T-helper 17 cell (primary cell): ENCODE measurements around the gene TMOD3. TPM values are rescaled to one million over a fixed set of nuclear protein-coding genes. Genes with fewer than 3 reads are reported as not detected.
A peak's percentile ranks its signal among the peaks of the same experiment; 100 is the strongest.
"Not testable (repeated sequence)": the region's sequence is repeated elsewhere in the genome, so short reads cannot be mapped to it uniquely, and the experiment has no call there.

Source experiments
- ATAC-seq: fragments of 150-1000 bp; cut with Tn5 transposase; 2 replicates; pipeline ENCODE4 v1.10.0; 2021; ENCODE audit warnings: mild to moderate bottlenecking, moderate library complexity
- DNase-seq, 3 donors: peaks; one replicate each; pipeline versions ENCODE4 v3.0.0 to v3.0.0-alpha.2; 2020 to 2021
- H3K9me3 ChIP-seq: one replicate; pipeline ENCODE4 v1.7.0; 2013; ENCODE audit warnings: low read length, mild to moderate bottlenecking; ENCODE audit not compliant: control insufficient read depth, poor library complexity, severe bottlenecking
- H3K27ac Mint-ChIP-seq: one replicate; pipeline ENCODE4 v1.8.0; 2022; ENCODE audit warnings: mild to moderate bottlenecking, moderate library complexity, mixed read lengths
- H3K27me3 Mint-ChIP-seq: one replicate; pipeline ENCODE4 v1.8.0; 2022; ENCODE audit warnings: mixed read lengths
- H3K36me3 Mint-ChIP-seq: one replicate; pipeline ENCODE4 v1.8.0; 2022; ENCODE audit warnings: low read depth, mixed read lengths
- H3K4me1 Mint-ChIP-seq: one replicate; pipeline ENCODE4 v1.8.0; 2022; ENCODE audit warnings: mild to moderate bottlenecking, mixed read lengths
- H3K4me3 Mint-ChIP-seq: one replicate; pipeline ENCODE4 v1.8.0; 2022; ENCODE audit warnings: mild to moderate bottlenecking, moderate library complexity, mixed read lengths
- total RNA-seq, 4 donors: library from RNA in 2 of 4; stranded (reverse) in 2 of 4; gene quantifications; one replicate each; pipeline ENCODE4 v1.2.3 and lab custom pipeline; 2022 to 2026

The TMOD3 gene
- total RNA-seq, 2 donors from 2014 or later, result 48.1 to 58.1 TPM

DNA sequence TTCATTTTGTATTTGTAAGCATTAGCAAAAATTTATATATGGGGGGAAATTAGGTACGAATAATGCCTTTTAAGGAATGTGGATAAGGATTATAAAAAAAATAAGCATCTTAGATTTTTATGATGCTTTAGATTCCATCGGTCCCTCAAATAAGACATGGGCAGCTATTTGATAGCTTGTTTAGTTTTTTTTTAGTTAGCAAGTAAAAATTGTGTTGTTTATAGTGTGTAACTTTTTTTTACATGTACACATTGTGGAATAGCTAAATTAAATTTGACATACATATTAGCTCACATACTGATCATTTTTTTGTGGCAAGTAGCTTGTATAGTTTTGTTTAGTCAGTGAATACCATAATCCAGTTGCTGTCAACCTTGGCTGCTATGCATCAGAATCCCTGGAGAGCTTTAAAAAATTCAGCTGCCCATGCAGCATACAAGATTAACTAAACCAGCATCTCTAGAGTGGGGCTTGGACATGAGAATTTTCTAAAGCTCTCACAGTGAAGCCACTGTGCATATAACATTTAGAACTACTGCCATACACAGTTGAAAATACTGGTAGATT lies 53.9 kb downstream of the TMOD3 start:
- peak overlapping the region; percentile 27 for H3K27ac Mint-ChIP-seq
- no peak for ATAC-seq
- no peaks in the 10 kb centered on the region for H3K36me3 Mint-ChIP-seq
- no peaks in the 10 kb centered on the region for H3K27me3 Mint-ChIP-seq
- no peaks in the 10 kb centered on the region for H3K9me3 ChIP-seq
- H3K4me1 Mint-ChIP-seq, result peaks cover 12% of the 10 kb centered on the region
- no peak for DNase-seq
- H3K4me3 Mint-ChIP-seq, result no peak overlapping the region

DNA sequence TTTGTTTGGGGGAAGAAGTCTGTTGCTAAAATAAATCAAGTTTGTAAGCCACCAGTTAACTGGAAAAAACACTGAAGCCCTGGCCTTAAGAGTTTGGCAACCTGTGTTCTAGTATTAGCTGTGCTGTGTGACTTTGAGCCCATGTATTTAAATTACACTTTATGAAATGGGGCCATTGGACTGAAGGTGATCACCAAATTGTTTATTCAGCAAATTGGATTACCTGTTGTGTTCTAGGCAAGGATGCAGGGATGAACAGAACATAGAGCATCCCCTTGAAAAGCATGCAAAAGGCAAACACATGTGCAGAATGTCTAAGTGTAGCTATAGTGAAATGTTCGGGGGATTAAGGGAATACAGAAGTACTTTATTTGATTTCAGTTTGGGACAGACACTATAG lies 54.6 kb downstream of the TMOD3 start:
- H3K4me1 Mint-ChIP-seq, result peaks cover 9% of the 10 kb centered on the region
- ATAC-seq, result no peak
- H3K4me3 Mint-ChIP-seq, result no peak overlapping the region
- peaks cover 3% of the 10 kb centered on the region for H3K36me3 Mint-ChIP-seq
- no peak for DNase-seq
- H3K9me3 ChIP-seq, result no peaks in the 10 kb centered on the region
- H3K27me3 Mint-ChIP-seq, result no peaks in the 10 kb centered on the region
- peak overlapping the region; percentile 27 for H3K27ac Mint-ChIP-seq

- no peaks in the 10 kb centered on the region for H3K9me3 ChIP-seq
- H3K27me3 Mint-ChIP-seq, result no peaks in the 10 kb centered on the region
- no peak for ATAC-seq
- H3K27ac Mint-ChIP-seq, result peak overlapping the region; percentile 21
- DNase-seq, result no peak
- no peak overlapping the region for H3K4me3 Mint-ChIP-seq
- H3K4me1 Mint-ChIP-seq, result peaks cover 7% of the 10 kb centered on the region
- H3K36me3 Mint-ChIP-seq, result peaks cover 3% of the 10 kb centered on the region
These were observed 55.2 kb downstream of the TMOD3 start for GRCh38 chr15:51884517-51885236.

DNA sequence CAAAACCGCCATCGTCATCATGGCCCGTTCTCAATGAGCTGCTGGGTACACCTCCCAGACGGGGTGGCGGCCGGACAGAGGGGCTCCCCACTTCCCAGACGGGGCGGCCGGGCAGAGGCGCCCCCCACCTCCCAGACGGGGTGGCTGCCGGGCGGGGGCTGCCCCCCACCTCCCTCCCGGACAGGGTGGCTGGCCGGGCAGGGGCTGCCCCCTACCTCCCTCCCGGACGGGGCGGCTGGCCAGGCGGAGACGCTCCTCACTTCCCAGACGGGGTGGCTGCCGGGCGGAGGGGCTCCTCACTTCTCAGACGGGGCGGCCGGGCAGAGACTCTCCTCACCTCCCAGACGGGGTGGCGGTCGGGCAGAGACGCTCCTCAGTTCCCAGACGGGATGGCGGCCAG lies 56.3 kb downstream of the TMOD3 start:
- not testable (repeated sequence) for H3K9me3 ChIP-seq, H3K27me3 Mint-ChIP-seq, H3K27ac Mint-ChIP-seq, DNase-seq, ATAC-seq, H3K4me1 Mint-ChIP-seq, H3K4me3 Mint-ChIP-seq, H3K36me3 Mint-ChIP-seq

DNA sequence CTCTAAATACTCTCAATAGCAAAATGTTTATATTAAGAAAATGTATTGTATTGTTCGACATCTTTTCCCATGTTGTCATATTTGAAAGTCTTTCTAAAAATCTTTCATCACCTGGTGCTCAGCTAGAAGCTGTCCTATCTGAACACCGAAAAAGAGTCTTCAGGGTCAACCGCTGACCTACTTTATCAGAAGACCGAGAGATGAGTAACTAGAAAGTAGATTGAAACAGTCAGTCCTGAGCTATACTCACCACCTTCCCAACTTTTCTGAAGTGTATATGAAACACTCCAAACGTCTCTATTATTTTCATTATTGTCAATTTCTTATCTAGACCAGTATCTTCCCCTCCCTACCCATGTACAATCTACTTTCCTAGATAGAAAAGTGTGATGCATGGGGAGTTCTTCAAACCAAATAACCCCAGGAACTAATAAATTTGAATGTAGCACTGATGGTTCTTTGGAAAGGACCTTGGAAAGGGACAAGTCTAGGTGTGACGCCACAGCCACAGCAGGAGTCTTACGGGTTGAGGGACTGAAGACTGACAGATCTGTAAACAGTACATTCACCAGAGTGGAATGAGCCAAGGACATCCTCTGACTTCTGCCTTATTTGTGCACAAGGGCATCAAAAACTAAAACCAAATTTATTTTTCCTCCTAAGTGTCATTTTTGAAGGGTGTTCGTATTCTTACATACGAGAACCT lies 58.6 kb downstream of the TMOD3 start:
- peak overlapping the region; percentile 73 for H3K27ac Mint-ChIP-seq
- no peaks in the 10 kb centered on the region for H3K27me3 Mint-ChIP-seq
- H3K4me1 Mint-ChIP-seq, result peaks cover 10% of the 10 kb centered on the region
- no peak overlapping the region for H3K4me3 Mint-ChIP-seq
- peaks cover 3% of the 10 kb centered on the region for H3K36me3 Mint-ChIP-seq
- ATAC-seq (no peak), DNase-seq (no peak)
- no peaks in the 10 kb centered on the region for H3K9me3 ChIP-seq

DNA sequence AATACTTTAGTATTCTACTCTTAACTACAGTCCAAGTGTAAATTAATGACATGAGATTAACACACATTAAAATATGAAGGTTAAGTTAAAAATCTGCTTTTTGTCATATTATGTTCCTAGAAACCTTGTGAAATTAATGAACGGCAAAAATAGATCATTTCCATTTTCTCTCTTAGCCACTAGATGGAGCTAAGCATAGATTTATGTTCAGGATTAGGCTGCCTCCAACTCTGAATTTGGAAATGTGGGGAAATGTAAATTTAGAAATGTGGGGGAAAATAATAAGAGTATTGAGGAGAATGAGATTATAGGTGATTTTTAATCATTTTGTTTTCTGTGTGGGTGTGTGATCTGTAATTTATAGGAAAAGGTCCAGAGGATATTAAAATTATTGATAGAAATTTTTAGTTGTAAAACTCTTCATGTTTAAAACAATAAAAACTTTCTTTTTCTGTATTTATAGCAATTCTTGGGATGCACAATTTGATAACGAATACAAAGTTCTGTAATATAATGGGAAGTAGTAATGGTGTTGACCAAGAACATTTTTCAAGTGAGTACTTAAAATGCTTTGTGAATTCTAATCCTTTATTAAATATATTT lies 59.2 kb downstream of the TMOD3 start:
- peaks cover 10% of the 10 kb centered on the region for H3K4me1 Mint-ChIP-seq
- no peaks in the 10 kb centered on the region for H3K9me3 ChIP-seq
- no peaks in the 10 kb centered on the region for H3K27me3 Mint-ChIP-seq
- H3K27ac Mint-ChIP-seq, result peak overlapping the region; percentile 73
- H3K36me3 Mint-ChIP-seq, result peaks cover 3% of the 10 kb centered on the region
- DNase-seq, result no peak
- no peak overlapping the region for H3K4me3 Mint-ChIP-seq
- ATAC-seq, result no peak

DNA sequence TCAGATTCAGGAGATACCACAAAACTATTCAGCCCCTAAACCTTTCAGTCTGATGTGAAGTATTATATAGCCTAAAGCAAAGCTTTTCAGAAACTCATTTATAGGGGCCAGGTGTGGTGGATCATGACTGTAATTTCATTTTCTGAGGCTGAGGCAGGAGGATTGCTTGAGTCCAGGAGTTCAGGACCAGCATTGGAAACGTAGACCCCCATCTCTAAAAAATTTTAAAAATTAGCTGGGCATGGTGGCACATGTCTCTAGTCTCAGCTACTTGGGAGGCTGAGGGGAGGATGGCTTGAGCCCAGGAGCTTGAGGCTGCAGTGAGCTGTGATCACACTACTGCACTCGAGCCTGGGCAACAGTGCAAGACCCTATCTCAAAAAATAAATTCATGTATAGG lies 60.0 kb downstream of the TMOD3 start:
- no peaks in the 10 kb centered on the region for H3K27me3 Mint-ChIP-seq
- peaks cover 3% of the 10 kb centered on the region for H3K36me3 Mint-ChIP-seq
- no peak overlapping the region for H3K4me3 Mint-ChIP-seq

DNA sequence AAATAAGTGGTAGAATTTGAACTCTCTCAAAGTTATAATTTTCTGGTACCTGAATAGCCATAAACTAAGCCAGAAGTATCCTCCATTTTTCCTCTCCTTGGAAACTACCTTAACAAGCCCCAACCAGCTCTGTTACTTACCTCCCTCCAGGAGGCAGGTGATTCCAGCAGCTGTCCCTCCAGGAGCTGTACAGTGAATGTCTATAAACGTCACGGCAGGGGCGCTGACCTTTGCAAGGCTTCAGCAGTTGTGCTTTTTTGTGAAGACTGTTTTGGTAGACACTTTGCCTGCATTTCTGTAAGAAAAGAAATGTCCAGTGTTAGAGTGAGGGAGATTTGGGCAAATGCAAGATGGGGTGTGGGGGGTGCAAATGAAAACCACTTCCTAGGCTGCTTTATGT lies 75.0 kb downstream of the TMOD3 start:
- Mint-ChIP-seq H3K36me3 (peaks cover 7% of the 10 kb centered on the region), H3K27ac (no peak overlapping the region)
- ATAC-seq, result no peak

More for the DNA sequence above, 60.0 kb downstream of the TMOD3 start:
- H3K9me3 ChIP-seq, result no peaks in the 10 kb centered on the region
- Mint-ChIP-seq H3K4me1 (peaks cover 11% of the 10 kb centered on the region), H3K27ac (no peak overlapping the region)
- DNase-seq (no peak), ATAC-seq (no peak)

GRCh38 chr15:51904931-51905330 lies 75.5 kb downstream of the TMOD3 start:
- Mint-ChIP-seq H3K36me3 (peaks cover 7% of the 10 kb centered on the region), H3K4me3 (no peak overlapping the region), H3K27me3 (no peaks in the 10 kb centered on the region), H3K27ac (no peak overlapping the region), H3K4me1 (peaks cover 4% of the 10 kb centered on the region)
- no peak for ATAC-seq
- H3K9me3 ChIP-seq, result no peaks in the 10 kb centered on the region
- DNase-seq, result no peak

More for the DNA sequence above, 75.0 kb downstream of the TMOD3 start:
- no peaks in the 10 kb centered on the region for H3K9me3 ChIP-seq
- H3K27me3 Mint-ChIP-seq, result no peaks in the 10 kb centered on the region
- no peak for DNase-seq
- no peak overlapping the region for H3K4me3 Mint-ChIP-seq
- peaks cover 4% of the 10 kb centered on the region for H3K4me1 Mint-ChIP-seq

GRCh38 chr15:51907136-51907862 lies 77.8 kb downstream of the TMOD3 start:
- H3K4me1 Mint-ChIP-seq, result peaks cover 6% of the 10 kb centered on the region
- H3K27me3 Mint-ChIP-seq, result no peaks in the 10 kb centered on the region
- no peak for ATAC-seq
- DNase-seq, result no peak
- no peaks in the 10 kb centered on the region for H3K9me3 ChIP-seq
- no peak overlapping the region for H3K4me3 Mint-ChIP-seq
- H3K36me3 Mint-ChIP-seq, result peaks cover 2% of the 10 kb centered on the region
- H3K27ac Mint-ChIP-seq, result peak overlapping the region; percentile 65

DNA sequence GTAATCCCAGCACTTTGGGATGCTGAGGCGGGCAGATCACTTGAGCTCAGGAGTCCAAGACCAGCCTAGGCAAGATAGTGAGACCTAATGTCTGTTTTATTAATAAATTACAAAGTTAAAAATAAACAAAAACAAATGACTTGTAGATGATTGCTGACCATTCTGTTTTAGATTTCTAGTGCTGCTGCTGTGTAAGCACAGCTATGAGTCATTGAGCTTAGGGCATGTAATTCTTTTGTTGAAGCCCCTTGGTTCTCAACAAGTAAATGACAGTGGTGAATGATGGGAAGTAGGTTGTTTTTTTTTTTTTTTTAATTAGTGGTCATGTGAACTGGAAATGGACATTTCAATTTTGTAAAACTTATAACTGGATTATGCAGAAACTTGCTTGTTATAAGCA lies 78.9 kb downstream of the TMOD3 start:
- Mint-ChIP-seq H3K27ac (no peak overlapping the region), H3K4me1 (peaks cover 6% of the 10 kb centered on the region), H3K36me3 (peaks cover 2% of the 10 kb centered on the region), H3K27me3 (no peaks in the 10 kb centered on the region), H3K4me3 (no peak overlapping the region)
- ATAC-seq (no peak), DNase-seq (no peak)
- no peaks in the 10 kb centered on the region for H3K9me3 ChIP-seq

- Mint-ChIP-seq H3K27ac (no peak overlapping the region), H3K4me1 (peaks cover 6% of the 10 kb centered on the region), H3K36me3 (peaks cover 2% of the 10 kb centered on the region), H3K4me3 (no peak overlapping the region), H3K27me3 (no peaks in the 10 kb centered on the region)
- DNase-seq (no peak), ATAC-seq (no peak)
- no peaks in the 10 kb centered on the region for H3K9me3 ChIP-seq
These were observed 80.1 kb downstream of the TMOD3 start for GRCh38 chr15:51909584-51909983.

- H3K4me1 Mint-ChIP-seq, result peaks cover 4% of the 10 kb centered on the region
- no peak overlapping the region for H3K4me3 Mint-ChIP-seq
- DNase-seq, result no peak
- H3K27ac Mint-ChIP-seq, result no peak overlapping the region
- H3K27me3 Mint-ChIP-seq, result no peaks in the 10 kb centered on the region
- no peak for ATAC-seq
- H3K9me3 ChIP-seq, result no peaks in the 10 kb centered on the region
- H3K36me3 Mint-ChIP-seq, result peaks cover 2% of the 10 kb centered on the region
These were observed 83.1 kb downstream of the TMOD3 start for GRCh38 chr15:51912528-51912927.
